ENCODE results near the gene TSPAN15. TPM values are rescaled to one million over a fixed set of nuclear protein-coding genes. Genes with fewer than 3 reads are reported as not detected.

Gene TSPAN15
- total RNA-seq, 2 donors from 2014 or later, result 6.6 to 7.7 TPM

DNA sequence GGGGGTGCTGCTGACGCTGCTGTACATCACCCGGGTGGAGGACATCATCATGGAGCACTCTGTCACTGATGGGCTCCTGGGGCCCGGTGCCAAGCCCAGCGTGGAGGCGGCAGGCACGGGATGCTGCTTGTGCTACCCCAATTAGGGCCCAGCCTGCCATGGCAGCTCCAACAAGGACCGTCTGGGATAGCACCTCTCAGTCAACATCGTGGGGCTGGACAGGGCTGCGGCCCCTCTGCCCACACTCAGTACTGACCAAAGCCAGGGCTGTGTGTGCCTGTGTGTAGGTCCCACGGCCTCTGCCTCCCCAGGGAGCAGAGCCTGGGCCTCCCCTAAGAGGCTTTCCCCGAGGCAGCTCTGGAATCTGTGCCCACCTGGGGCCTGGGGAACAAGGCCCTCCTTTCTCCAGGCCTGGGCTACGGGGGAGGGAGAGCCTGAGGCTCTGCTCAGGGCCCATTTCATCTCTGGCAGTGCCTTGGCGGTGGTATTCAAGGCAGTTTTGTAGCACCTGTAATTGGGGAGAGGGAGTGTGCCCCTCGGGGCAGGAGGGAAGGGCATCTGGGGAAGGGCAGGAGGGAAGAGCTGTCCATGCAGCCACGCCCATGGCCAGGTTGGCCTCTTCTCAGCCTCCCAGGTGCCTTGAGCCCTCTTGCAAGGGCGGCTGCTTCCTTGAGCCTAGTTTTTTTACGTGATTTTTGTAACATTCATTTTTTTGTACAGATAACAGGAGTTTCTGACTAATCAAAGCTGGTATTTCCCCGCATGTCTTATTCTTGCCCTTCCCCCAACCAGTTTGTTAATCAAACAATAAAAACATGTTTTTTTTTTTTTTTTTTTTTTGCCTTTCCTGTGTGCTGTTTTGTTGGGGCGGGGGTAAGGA is 55.8 kb downstream of the TSPAN15 start:
- peaks cover 0 to 12% of the 10 kb centered on the region in 2 donors for H3K4me1 ChIP-seq
- no peaks in the 10 kb centered on the region for H3K9me3 ChIP-seq
- H3K4me3 ChIP-seq, result no peak overlapping the region
- H3K27ac ChIP-seq, result no peak overlapping the region
- no peak for TF ChIP-seq CTCF (IDR thresholded peaks at IDR 0.05)
- DNase-seq (ENCODE audit: low spot score), result peak; percentile 48
- no peaks in the 10 kb centered on the region for H3K36me3 ChIP-seq
- H3K27me3 ChIP-seq, result no peaks in the 10 kb centered on the region

DNA sequence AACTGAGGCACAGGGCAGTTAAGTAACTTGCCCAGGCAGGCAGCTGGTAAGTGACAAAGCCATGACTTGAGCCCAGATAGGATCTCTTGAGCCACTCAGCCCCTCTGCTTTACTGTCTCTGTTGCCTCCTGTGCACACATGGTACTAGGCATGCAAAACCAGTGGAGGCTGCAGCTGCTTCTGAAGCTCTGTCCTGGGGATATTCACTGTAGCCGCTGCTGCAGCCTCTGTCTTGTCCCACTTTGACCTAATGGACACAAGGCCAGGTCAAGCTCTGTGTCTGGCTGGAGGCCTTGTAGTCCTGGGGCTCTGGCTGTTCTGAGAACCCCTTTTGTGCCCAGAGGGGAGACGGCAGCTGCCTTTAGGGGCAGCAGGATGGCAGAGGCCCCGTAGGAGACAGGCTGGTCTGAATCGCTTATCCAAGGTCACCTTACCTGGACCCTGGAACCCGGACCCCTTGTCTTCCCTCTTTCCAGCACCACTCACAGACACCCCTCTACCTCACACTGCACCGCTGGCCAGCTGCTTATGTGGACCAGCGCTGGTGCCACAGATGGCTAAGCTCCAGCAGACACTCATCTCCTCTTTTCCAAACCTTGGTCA is 57.6 kb downstream of the TSPAN15 start:
- no peak overlapping the region for H3K4me3 ChIP-seq
- no peaks in the 10 kb centered on the region for H3K36me3 ChIP-seq
- H3K9me3 ChIP-seq, result no peaks in the 10 kb centered on the region
- H3K27ac ChIP-seq, result no peak overlapping the region
- DNase-seq (ENCODE audit: low spot score), result peak; percentile 49
- H3K4me1 ChIP-seq, result peaks cover 0 to 12% of the 10 kb centered on the region in 2 donors
- H3K27me3 ChIP-seq, result no peaks in the 10 kb centered on the region
- no peak for TF ChIP-seq CTCF (IDR thresholded peaks at IDR 0.05)

GRCh38 chr10:69512901-69513300 is 61.6 kb downstream of the TSPAN15 start:
- Histone ChIP-seq H3K4me1 (peaks cover 0 to under 1% of the 10 kb centered on the region in 2 donors), H3K27me3 (no peaks in the 10 kb centered on the region), H3K4me3 (no peak overlapping the region), H3K9me3 (no peaks in the 10 kb centered on the region), H3K27ac (no peak overlapping the region), H3K36me3 (no peaks in the 10 kb centered on the region)
- no peak for TF ChIP-seq CTCF (IDR thresholded peaks at IDR 0.05)
- DNase-seq (ENCODE audit: low spot score), result no peak

GRCh38 chr10:69513617-69514016 is 62.4 kb downstream of the TSPAN15 start:
- Histone ChIP-seq H3K27ac (no peak overlapping the region), H3K27me3 (no peaks in the 10 kb centered on the region), H3K4me1 (no peaks in the 10 kb centered on the region), H3K4me3 (no peak overlapping the region), H3K9me3 (no peaks in the 10 kb centered on the region), H3K36me3 (no peaks in the 10 kb centered on the region)
- TF ChIP-seq CTCF (IDR thresholded peaks at IDR 0.05), result no peak
- no peak for DNase-seq (ENCODE audit: low spot score)

GRCh38 chr10:69515699-69516259 is 64.5 kb downstream of the TSPAN15 start:
- Histone ChIP-seq H3K36me3 (no peaks in the 10 kb centered on the region), H3K4me3 (no peak overlapping the region), H3K9me3 (no peaks in the 10 kb centered on the region), H3K4me1 (no peaks in the 10 kb centered on the region), H3K27ac (no peak overlapping the region), H3K27me3 (no peaks in the 10 kb centered on the region)
- TF ChIP-seq CTCF (IDR thresholded peaks at IDR 0.05), result peak; percentile 23 to 74
- DNase-seq (ENCODE audit: low spot score), result no peak

All from right atrium auricular region (tissue), 2 donors.